ENCODE data around the gene HTR2C.
"Not testable (repeated sequence)": the region's sequence is repeated elsewhere in the genome, so short reads cannot be mapped to it uniquely, and the experiment has no call there.

The HTR2C gene

GRCh38 chrX:114715096-114715495 lies 131.2 kb downstream of the HTR2C start:
- DNase-seq = no peak

- DNase-seq = no peak
Observed at GRCh38 chrX:114717921-114718320, 134.0 kb downstream of the HTR2C start.

- DNase-seq = no peak
Observed at GRCh38 chrX:114766541-114766940, 182.7 kb downstream of the HTR2C start.

DNA sequence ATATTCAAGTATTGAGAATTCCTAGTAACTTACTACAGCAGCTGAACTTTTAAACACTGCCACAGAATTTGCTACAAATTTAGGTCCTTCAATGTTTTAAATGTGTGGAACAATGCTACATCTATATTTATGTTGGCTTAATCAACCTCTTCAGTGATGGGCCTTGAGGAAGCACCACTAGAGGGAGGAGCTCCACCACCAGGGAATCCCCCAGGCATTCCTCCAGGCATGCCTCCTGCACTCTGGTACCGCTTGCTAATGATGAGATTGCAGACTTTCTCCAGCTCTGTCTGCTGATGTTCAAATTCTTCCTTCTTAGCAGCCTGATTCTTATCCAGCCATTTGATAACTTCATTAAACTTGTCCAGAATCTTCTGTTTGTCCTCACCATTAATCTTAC lies 190.8 kb downstream of the HTR2C start:
- no peak for DNase-seq

- DNase-seq = no peak
Observed at GRCh38 chrX:114782925-114783324, 199.0 kb downstream of the HTR2C start.

GRCh38 chrX:114787061-114787460 lies 203.2 kb downstream of the HTR2C start:
- DNase-seq = no peak

GRCh38 chrX:114797494-114797893 lies 213.6 kb downstream of the HTR2C start:
- no peak for DNase-seq

DNA sequence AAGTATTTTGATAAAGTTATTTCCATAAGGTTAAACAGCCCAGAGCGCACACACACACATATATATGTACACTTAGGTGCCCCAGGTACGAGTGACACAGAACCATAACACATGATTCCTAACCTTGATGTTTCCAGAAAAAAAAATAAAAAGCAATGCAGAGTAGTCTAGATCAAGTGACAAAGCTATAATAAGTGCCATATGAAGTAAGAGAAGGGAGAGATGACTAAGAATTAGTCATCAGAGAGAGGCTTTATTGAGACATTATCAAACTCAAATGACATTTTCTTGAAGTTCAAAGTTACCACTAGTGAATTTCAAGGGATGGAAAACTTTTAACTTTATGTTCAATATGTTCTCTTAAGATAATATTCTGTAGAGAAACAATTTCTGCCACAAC lies 215.0 kb downstream of the HTR2C start:
- no peak for DNase-seq

DNA sequence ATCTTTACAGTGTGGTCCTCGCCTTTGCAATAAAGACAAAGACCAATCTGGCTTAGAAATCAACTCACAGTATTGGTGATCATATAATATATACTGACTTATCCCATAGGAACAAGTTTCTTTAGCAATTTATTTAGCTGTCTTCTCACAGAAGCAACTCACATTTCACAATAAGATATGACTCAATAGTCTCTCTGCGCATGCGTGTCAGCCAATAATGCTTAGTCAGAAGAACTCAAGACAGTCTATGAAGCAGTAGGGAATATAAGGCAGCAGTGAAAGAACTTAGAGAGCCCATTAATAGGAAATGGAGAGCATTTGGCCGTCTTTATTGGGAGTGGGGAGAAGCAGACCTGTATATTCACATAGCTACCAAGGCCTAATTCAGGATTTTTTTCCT lies 216.8 kb downstream of the HTR2C start:
- DNase-seq = no peak

DNA sequence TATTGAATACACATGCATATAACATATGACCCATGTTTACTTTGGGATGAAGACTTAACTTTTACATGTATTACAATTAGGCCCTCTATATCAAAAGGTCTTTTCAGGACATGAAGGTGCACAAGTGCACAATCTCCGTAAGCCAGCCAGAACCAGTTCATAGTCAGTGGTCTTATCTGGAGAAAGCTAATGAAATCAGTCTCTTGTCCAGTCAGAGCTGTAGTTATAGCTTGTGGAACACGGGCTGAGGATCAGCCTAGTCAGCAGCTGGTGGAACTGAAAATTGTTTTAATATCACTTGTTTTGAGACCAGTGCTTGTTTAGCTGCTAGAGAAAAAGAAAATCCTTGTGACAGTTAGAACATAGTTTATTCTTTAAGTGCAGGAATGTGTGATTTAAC lies 235.6 kb downstream of the HTR2C start:
- no peak for DNase-seq

DNA sequence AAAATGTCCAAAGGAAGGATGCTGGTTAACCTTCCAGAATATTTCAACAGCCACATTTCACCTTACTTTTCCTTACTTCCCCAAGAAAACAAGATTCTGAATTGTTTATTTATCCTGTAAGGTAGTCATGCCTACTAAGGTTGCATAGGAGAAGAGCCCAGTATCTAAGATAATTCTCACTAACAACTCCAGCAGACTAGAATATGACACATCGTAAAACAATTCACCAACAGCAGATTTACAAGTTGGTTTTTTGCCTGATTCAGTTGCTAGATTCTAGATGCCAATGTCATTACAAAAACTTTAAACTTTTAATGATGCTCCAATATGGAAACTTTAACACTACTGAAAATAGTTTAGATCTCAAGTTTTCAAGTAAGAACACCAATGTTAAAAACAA lies 257.2 kb downstream of the HTR2C start:
- DNase-seq = no peak

DNA sequence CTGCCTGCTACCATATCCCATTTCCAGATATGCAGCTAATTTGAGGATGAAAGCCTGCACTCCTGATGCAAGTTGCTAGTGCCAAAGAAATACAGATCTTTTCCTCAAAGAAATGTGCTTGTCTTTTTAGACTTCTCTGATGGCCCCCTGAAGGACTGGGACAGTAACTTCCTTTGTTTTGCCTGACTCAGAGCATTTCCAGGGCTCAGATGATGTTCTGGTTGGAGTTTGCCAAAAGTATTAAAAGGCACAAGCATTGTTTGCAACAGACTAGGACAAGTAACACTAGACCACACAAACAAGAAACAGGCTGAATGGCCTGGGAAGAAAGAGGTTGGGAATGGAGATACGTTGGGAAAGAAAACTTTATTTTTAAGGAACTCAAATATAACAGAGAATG lies 258.3 kb downstream of the HTR2C start:
- no peak for DNase-seq

DNA sequence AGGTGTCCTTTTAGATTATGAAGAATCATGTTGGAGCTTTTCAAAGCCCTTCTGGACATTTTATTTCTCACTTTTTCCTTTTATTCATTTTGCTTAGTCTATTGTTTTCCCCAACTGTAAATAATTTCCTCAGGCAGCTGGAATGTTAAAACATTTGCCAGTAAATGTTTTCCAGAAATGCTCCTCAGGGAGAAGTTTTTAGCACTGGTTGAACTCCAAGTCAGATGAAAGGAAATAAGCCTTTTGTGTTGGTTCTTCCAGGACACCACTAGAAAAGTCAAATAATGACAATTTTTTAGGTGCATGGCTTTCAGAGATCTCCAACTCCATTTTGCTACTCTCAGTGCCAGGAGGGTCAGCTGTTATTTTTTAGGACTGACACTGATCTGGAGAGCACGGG lies 305.6 kb downstream of the HTR2C start:
- no peak for DNase-seq

DNA sequence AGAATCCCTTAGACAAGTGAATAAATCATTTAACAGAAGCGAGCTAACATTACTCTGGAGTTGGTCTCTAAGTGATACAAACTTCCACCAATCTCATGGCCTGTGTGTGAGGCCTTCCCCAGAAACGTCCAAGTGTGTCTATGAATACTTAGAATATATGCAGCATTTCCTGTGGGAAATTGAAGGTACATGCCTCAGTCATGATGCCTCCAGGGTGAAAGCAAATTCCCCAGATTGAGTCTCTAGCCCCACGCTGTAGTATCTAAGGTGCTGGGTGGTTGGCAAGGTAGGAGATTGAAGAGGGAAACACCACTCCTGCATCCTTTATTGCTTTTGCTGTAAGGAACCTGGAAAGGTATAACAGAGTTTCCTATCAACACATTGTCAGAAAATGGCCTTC lies 319.7 kb downstream of the HTR2C start:
- DNase-seq = no peak

DNA sequence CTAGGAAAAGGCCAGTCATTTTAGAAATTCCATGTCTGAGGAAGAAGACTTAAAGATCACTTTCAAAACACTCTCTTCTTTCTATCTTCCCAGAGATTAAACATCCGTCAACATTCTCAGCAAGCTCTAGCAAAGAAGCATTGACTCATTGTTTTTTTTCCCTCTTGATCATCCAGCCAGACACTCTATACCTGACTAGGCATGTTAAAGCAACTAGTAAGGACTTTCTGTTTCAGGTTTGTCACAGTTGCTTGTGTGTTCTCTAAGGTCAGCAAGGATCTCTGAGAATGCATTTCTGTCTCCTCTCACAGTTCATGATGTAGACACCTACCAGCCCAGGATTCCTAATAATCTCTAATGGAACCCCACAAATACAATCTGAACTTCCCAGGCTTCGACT lies 321.4 kb downstream of the HTR2C start:
- DNase-seq = no peak

GRCh38 chrX:114906984-114907510 lies 323.2 kb downstream of the HTR2C start:
- DNase-seq = no peak

GRCh38 chrX:114924423-114924822 lies 340.5 kb downstream of the HTR2C start:
- DNase-seq = no peak

GRCh38 chrX:114924856-114925255 lies 341.0 kb downstream of the HTR2C start:
- no peak for DNase-seq

- no peak for DNase-seq
Observed at GRCh38 chrX:114930227-114930626, 346.3 kb downstream of the HTR2C start.

GRCh38 chrX:114932550-114932949 lies 348.7 kb downstream of the HTR2C start:
- no peak for DNase-seq

- not testable (repeated sequence) for DNase-seq
Observed at GRCh38 chrX:114933291-114933690, 349.4 kb downstream of the HTR2C start.

DNA sequence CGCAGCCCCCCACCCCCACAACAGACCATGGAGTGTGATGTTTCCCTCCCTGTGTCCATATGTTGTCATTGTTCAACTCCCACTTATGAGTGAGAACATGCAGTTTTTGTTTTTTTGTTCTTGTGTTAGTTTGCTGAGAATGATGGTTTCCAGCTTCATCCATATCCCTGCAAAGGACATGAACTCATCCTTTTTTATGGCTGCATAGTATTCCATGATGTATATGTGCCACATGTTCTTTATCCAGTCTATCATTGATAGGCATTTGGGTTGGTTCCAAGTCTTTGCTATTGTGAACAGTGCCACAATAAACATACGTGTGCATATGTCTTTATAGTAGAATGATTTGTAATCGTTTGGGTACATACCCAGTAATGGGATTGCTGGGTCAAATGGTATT lies 353.2 kb downstream of the HTR2C start:
- DNase-seq = not testable (repeated sequence)

- no peak for DNase-seq
Observed at GRCh38 chrX:114952696-114953095, 368.8 kb downstream of the HTR2C start.

All from right forelimb (tissue), 1 donor.